RWPE2 (cell line): ENCODE results near the gene ZBTB14.

Experiments
- ATAC-seq: fragments of 200-7000 bp; cut with Tn5 transposase; 3 replicates; pipeline ENCODE4 v1.9.1; 2021; ENCODE audit warnings: low read depth
- DNase-seq: peaks from one replicate; pipeline ENCODE4 v3.0.0-alpha.2; 2020; ENCODE audit warnings: low spot score
- H3K27ac ChIP-seq: fragments of 450-650 bp; 2 replicates; pipeline ENCODE4 v1.5.1; 2017; ENCODE audit warnings: mild to moderate bottlenecking; ENCODE audit not compliant: poor library complexity, severe bottlenecking
- H3K27me3 ChIP-seq: fragments of 250-450 bp; sonication (Bioruptor Pico); 2 replicates; pipeline ENCODE4 v1.5.1; 2021; ENCODE audit warnings: mild to moderate bottlenecking, moderate library complexity; ENCODE audit not compliant: insufficient read depth, poor library complexity, severe bottlenecking
- H3K36me3 ChIP-seq: fragments of 250-450 bp; sonication (Bioruptor Pico); 2 replicates; pipeline ENCODE4 v1.5.1; 2020; ENCODE audit warnings: low read depth, mild to moderate bottlenecking, moderate library complexity
- H3K4me1 ChIP-seq: fragments of 250-450 bp; sonication (Bioruptor Pico); 2 replicates; pipeline ENCODE4 v1.5.1; 2021; ENCODE audit warnings: mild to moderate bottlenecking, moderate library complexity; ENCODE audit not compliant: insufficient read depth, poor library complexity, severe bottlenecking
- H3K4me3 ChIP-seq: fragments of 250-450 bp; sonication (Bioruptor Pico); 2 replicates; pipeline ENCODE4 v1.5.1; 2021; ENCODE audit warnings: mild to moderate bottlenecking, moderate library complexity; ENCODE audit not compliant: severe bottlenecking
- H3K9me3 ChIP-seq: fragments of 250-450 bp; sonication (Bioruptor Pico); 2 replicates; pipeline ENCODE4 v1.5.1; 2021; ENCODE audit warnings: mild to moderate bottlenecking, moderate library complexity; ENCODE audit not compliant: severe bottlenecking
- TF ChIP-seq, protein P1 (sequence below): fragments of 450-650 bp; IDR thresholded peaks from one replicate; pipeline ENCODE4 v1.5.1; 2017; ENCODE audit warnings: mild to moderate bottlenecking, moderate library complexity; ENCODE audit not compliant: poor library complexity, severe bottlenecking

ZBTB14 gene

DNA sequence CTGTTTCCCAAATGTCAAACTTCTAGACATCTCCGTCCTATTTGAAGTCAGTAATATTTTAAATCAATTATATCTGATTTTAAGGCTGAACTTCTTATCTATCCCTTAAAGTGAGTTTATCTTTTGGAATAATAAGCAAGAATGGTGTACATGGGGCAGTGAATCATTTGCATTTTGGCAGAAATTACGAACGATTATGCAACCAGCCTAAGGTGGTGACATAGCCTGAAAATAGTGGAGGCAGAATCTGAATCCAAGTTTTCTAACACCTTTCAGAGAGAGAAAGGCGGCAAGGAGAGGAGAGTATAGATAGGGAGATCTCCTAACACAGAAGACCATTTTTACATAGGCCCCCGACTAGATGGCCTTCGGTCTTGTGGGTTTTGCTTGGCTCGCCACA, 10.7 kb downstream of the ZBTB14 start:
- H3K4me1 ChIP-seq: no peaks in the 10 kb centered on the region
- ATAC-seq: no peak

DNA sequence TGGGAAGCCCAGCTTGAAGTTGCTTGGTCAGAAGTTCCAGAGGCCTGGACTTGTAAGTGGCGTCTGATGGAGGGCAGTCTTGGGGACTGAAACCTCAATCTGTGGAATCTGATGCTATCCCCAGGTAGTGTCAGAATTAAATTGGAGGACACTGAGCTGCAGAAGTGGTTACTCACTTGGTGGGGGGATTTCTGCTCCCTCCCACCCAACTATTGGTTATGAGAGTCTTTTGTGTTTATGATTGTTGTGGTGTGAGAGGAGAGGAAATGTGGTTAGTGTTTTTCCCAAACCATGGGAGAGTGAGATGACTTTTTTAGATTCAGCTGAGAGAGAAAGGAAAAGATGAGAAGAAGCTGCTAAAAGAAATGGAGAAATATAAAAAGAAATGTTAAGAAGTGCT, 12.8 kb downstream of the ZBTB14 start:
- no peak for DNase-seq
- Histone ChIP-seq H3K27me3 (no peaks in the 10 kb centered on the region), H3K36me3 (no peaks in the 10 kb centered on the region), H3K9me3 (no peaks in the 10 kb centered on the region), H3K4me1 (no peaks in the 10 kb centered on the region), H3K27ac (no peak overlapping the region), H3K4me3 (no peak overlapping the region)
- no peak for ATAC-seq
- TF ChIP-seq, protein P1, sequence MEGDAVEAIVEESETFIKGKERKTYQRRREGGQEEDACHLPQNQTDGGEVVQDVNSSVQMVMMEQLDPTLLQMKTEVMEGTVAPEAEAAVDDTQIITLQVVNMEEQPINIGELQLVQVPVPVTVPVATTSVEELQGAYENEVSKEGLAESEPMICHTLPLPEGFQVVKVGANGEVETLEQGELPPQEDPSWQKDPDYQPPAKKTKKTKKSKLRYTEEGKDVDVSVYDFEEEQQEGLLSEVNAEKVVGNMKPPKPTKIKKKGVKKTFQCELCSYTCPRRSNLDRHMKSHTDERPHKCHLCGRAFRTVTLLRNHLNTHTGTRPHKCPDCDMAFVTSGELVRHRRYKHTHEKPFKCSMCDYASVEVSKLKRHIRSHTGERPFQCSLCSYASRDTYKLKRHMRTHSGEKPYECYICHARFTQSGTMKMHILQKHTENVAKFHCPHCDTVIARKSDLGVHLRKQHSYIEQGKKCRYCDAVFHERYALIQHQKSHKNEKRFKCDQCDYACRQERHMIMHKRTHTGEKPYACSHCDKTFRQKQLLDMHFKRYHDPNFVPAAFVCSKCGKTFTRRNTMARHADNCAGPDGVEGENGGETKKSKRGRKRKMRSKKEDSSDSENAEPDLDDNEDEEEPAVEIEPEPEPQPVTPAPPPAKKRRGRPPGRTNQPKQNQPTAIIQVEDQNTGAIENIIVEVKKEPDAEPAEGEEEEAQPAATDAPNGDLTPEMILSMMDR: no peak

More for the DNA sequence above, 10.7 kb downstream of the ZBTB14 start:
- Histone ChIP-seq H3K27ac (no peak overlapping the region), H3K4me3 (no peak overlapping the region), H3K27me3 (no peaks in the 10 kb centered on the region), H3K9me3 (no peaks in the 10 kb centered on the region), H3K36me3 (peaks cover 12% of the 10 kb centered on the region; the same call in 1 of the 2 replicates)
- TF ChIP-seq, protein P1: no peak
- no peak for DNase-seq

DNA sequence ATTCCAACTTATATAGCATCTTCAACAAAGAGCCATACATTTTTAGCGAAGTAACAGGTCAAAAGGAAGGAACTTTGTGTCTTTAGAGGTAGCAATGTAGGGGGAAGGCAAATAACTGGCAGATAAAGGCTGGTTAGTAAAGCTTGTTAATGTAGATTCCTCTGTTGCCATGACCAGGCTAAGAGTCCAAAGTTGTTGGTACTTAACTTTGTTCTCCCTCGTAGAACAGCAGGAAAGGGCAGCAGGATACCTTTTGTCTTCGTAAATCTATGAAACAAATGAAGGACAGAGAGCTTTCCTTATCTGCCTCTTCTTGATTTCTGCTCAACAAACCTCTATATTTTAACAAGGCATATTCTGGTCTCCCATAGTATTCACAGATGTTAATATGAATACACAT, 18.6 kb downstream of the ZBTB14 start:
- ATAC-seq: no peak
- H3K36me3 ChIP-seq: no peaks in the 10 kb centered on the region
- no peak overlapping the region for H3K4me3 ChIP-seq
- TF ChIP-seq, protein P1: no peak
- no peaks in the 10 kb centered on the region for H3K4me1 ChIP-seq
- H3K27ac ChIP-seq: no peak overlapping the region
- peaks cover 7% of the 10 kb centered on the region for H3K27me3 ChIP-seq
- DNase-seq: no peak
- no peaks in the 10 kb centered on the region for H3K9me3 ChIP-seq

DNA sequence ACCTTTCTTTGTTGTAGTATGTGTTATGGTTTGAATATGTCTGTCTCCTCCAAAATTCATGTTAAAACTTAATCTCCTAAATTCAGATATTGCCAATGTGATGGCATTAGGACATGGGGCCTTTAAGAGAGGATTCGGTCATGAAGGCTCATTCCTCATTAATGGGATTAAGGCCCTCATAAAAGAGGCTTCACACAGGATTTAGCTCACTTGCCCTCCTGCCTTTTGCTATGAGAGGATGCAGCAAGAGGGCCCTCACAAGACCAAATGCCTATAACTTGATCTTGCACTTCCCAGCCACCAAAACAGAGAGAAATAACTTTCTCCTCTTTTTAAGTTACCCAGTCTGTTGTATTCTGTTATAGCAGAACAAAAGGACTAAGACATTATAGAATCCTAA, 19.7 kb downstream of the ZBTB14 start:
- no peak overlapping the region for H3K4me3 ChIP-seq
- H3K4me1 ChIP-seq: no peaks in the 10 kb centered on the region
- peaks cover 7% of the 10 kb centered on the region for H3K27me3 ChIP-seq
- ATAC-seq (no peak), DNase-seq (no peak)
- no peaks in the 10 kb centered on the region for H3K36me3 ChIP-seq
- TF ChIP-seq, protein P1: no peak
- H3K9me3 ChIP-seq: no peaks in the 10 kb centered on the region
- no peak overlapping the region for H3K27ac ChIP-seq

DNA sequence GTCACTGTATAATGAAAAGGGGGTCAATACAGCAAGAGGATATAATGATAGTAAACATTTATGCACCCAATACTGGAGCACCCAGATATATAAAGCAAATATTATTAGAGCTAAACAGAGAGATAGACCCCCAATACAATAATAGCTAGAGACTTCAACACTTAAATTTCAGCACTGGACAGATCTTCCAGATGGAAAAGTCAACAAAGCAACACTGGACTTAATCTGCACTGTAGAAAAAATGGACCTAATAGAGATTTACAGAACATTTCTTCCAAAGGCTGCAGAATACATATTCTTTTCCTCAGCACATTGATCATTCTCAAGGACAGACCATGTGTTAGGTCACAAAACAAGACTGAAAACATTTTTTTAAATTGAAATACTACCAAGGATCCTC, 26.7 kb downstream of the ZBTB14 start:
- TF ChIP-seq, protein P1: no peak
- no peak overlapping the region for H3K27ac ChIP-seq
- no peaks in the 10 kb centered on the region for H3K4me1 ChIP-seq
- H3K36me3 ChIP-seq: no peaks in the 10 kb centered on the region
- ATAC-seq (no peak), DNase-seq (no peak)
- no peak overlapping the region for H3K4me3 ChIP-seq
- H3K9me3 ChIP-seq: no peaks in the 10 kb centered on the region
- H3K27me3 ChIP-seq: no peaks in the 10 kb centered on the region
